ENCODE results near the gene TFAP2E.

- TF ChIP-seq CTCF (conservative IDR thresholded peaks at IDR 0.05; ENCODE audit: low read depth, low read length) (no peak), EZH2 (IDR thresholded peaks at IDR 0.05; ENCODE audit: low read length, unreplicated experiment) (no peak)
Observed at GRCh38 chr1:35640380-35641232, 67.5 kb downstream of the TFAP2E start.

Data from PC-3 (cell line).